ENCODE data around the gene MACF1.

Gene MACF1

DNA sequence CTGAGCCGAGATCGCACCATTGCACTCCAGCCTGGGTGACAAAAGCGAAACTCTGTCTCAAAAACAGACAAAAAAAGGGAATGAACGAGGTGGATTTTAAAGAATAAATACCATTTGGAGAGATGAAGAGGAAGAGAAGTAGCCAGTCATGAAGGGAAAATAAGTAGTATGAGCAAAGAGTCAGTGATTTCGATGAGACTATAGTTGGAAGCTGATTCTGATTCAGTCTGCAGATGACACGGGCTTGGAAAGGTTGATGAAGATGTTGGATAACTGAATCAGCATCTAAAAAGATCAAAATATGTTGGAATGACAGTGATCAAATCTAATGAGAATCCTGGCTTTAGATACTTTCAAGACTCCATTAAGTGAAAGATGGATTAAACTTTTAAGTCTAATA is 23.8 kb downstream of the MACF1 start:
- Histone ChIP-seq H3K36me3 (ENCODE audit: control insufficient read depth, insufficient read depth, low read length) (peaks cover 2% of the 10 kb centered on the region), H3K27me3 (replicated peaks; ENCODE audit: control insufficient read depth, insufficient read depth, low read length) (no peaks in the 10 kb centered on the region), H3K4me3 (replicated peaks; ENCODE audit: low read depth, low read length) (no peak overlapping the region)
- DNase-seq (ENCODE audit: extremely low read depth, insufficient read length) = no peak
- TF ChIP-seq, protein P1, sequence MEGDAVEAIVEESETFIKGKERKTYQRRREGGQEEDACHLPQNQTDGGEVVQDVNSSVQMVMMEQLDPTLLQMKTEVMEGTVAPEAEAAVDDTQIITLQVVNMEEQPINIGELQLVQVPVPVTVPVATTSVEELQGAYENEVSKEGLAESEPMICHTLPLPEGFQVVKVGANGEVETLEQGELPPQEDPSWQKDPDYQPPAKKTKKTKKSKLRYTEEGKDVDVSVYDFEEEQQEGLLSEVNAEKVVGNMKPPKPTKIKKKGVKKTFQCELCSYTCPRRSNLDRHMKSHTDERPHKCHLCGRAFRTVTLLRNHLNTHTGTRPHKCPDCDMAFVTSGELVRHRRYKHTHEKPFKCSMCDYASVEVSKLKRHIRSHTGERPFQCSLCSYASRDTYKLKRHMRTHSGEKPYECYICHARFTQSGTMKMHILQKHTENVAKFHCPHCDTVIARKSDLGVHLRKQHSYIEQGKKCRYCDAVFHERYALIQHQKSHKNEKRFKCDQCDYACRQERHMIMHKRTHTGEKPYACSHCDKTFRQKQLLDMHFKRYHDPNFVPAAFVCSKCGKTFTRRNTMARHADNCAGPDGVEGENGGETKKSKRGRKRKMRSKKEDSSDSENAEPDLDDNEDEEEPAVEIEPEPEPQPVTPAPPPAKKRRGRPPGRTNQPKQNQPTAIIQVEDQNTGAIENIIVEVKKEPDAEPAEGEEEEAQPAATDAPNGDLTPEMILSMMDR (IDR thresholded peaks at IDR 0.05; ENCODE audit: insufficient read depth, low read length, poor library complexity, severe bottlenecking) = no peak

DNA sequence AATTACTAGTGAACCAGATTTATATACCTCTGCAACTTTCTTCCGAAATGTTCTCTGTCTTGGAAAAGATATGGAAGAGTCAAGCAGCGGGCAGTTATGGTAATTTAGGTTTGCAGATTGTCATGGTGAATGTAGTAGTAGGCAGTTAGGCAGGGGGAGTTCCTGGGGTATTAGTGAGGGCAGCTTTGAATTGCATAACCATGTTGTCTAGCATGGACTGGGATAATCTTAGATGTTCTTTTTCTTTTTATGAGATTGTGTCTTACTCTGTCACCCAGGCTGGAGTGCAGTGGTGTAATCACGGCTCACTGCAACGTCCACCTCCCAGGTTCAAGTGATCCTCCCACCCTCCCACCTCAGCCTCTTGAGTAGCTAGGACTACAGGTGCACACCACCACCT is 25.0 kb downstream of the MACF1 start:
- DNase-seq (ENCODE audit: extremely low read depth, insufficient read length) = no peak
- peaks cover 4% of the 10 kb centered on the region for H3K36me3 ChIP-seq (ENCODE audit: control insufficient read depth, insufficient read depth, low read length)
- TF ChIP-seq, protein P1 (IDR thresholded peaks at IDR 0.05; ENCODE audit: insufficient read depth, low read length, poor library complexity, severe bottlenecking) = no peak

DNA sequence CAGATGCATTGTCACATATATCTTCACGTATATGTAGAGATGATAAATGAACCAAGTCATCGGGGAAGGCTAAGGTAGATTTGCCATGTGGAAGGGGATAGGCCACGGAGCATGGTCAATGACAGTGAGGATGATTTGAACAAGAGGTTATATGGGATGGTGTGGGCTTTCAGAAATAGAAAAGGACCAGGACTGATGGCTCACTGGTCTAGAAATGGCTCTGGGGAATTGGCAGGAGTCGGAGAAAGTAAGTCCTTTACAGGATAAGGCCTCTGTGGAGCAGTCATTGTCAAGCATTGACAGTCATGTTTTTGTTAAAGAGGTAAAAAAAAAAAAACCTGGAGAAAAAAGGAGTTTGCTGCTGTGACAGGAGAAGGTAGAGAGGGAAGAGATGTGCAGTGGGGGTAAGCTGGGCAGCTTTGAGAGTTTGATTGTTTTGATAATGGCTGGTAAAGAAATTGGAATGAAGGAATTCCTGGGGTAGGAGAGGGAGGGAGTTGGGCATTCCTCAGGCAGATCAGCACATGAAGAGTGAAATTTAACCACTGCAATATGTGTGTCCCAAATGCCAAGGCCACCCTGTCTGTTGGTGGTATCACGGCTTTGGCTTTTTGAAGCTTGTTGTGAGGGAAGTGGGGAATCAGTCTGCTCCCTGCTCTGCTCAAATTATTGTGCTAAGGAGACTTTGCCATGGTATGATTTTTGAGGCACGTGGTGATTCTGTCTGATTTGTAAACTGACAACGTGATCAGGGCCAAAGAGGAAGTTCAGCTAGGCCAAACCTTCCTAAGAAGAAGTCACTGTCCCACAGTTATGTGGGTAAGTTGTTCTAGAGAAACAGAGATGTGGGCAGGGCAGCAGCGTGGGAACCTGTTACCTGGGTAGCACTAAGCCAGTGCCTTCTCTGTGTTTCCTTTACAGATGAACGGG is 26.0 kb downstream of the MACF1 start:
- peaks cover 4% of the 10 kb centered on the region; the same call in 1 of the 2 replicates for H3K36me3 ChIP-seq (ENCODE audit: control insufficient read depth, insufficient read depth, low read length)
- H3K27me3 ChIP-seq (replicated peaks; ENCODE audit: control insufficient read depth, insufficient read depth, low read length) = no peaks in the 10 kb centered on the region
- TF ChIP-seq, protein P1 (IDR thresholded peaks at IDR 0.05; ENCODE audit: insufficient read depth, low read length, poor library complexity, severe bottlenecking) = no peak
- peak; percentile 28 for DNase-seq (ENCODE audit: extremely low read depth, insufficient read length)
- H3K4me3 ChIP-seq (replicated peaks; ENCODE audit: low read depth, low read length) = no peak overlapping the region

More for the DNA sequence above, 25.0 kb downstream of the MACF1 start:
- Histone ChIP-seq H3K27me3 (replicated peaks; ENCODE audit: control insufficient read depth, insufficient read depth, low read length) (no peaks in the 10 kb centered on the region), H3K4me3 (replicated peaks; ENCODE audit: low read depth, low read length) (no peak overlapping the region)

DNA sequence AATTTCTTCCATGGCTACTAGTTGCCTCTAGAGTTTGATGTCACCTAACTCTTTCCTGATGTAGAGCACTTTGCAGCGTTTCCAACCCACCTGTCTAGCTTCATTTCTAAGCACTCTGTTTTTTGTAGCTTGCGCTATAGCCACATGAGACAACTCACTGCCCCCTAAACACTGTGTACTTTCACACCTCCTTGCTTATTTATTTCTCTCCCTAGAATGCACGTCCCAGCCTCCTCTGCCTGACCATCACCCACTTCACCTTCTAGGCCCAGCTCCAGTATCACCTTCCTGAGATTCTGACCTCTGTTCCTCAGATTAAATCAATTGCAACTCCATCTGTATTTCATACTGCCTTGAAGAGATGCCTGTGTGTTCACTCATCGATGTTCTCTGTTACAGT is 32.5 kb downstream of the MACF1 start:
- H3K4me3 ChIP-seq (replicated peaks; ENCODE audit: low read depth, low read length) = no peak overlapping the region
- DNase-seq (ENCODE audit: extremely low read depth, insufficient read length) = no peak
- H3K36me3 ChIP-seq (ENCODE audit: control insufficient read depth, insufficient read depth, low read length) = peaks cover 4% of the 10 kb centered on the region
- TF ChIP-seq, protein P1 (IDR thresholded peaks at IDR 0.05; ENCODE audit: insufficient read depth, low read length, poor library complexity, severe bottlenecking) = no peak
- H3K27me3 ChIP-seq (replicated peaks; ENCODE audit: control insufficient read depth, insufficient read depth, low read length) = no peaks in the 10 kb centered on the region

DNA sequence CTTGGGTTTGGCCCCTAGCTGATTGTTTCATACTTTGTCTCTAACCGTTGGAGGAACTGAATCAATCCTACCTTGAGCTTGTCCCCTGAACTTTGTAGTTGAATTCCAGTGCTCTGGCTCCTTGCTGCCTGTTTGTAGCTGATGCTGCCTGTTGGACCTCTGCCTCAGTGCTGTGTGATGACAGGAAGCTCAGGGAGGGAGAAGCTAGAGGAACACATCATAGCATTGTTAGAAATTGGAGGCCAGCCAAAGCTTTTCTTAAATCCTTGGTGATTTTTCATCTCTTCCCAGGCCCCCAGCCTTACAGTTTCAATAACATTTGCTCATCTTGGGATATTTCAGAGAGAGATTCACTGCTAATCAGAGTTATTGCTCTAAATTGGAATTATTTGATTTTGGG is 34.0 kb downstream of the MACF1 start:
- DNase-seq (ENCODE audit: extremely low read depth, insufficient read length) = no peak
- no peak overlapping the region for H3K4me3 ChIP-seq (replicated peaks; ENCODE audit: low read depth, low read length)
- H3K27me3 ChIP-seq (replicated peaks; ENCODE audit: control insufficient read depth, insufficient read depth, low read length) = no peaks in the 10 kb centered on the region
- H3K36me3 ChIP-seq (ENCODE audit: control insufficient read depth, insufficient read depth, low read length) = peaks cover 2% of the 10 kb centered on the region
- TF ChIP-seq, protein P1 (IDR thresholded peaks at IDR 0.05; ENCODE audit: insufficient read depth, low read length, poor library complexity, severe bottlenecking) = no peak

All from GM06990 (cell line).